ENCODE measurements around the gene NINJ2. TPM values are rescaled to one million over a fixed set of nuclear protein-coding genes. Genes with fewer than 3 reads are reported as not detected.

Gene NINJ2
- polyA plus RNA-seq, 2 of the 4 experiments (the other 2 are of a cell fraction), result 0.76 to 1.2 TPM

- no peaks in the 10 kb centered on the region for H3K9me3 ChIP-seq
- CTCF ChIA-PET, result interaction anchor here (0.7 to 2.1 kb wide), 4 partner anchors 9 to 448 kb away, joined by 3 to 6 read pairs (median 4); no protein-coding TSS in a partner anchor
- ATAC-seq (no peak), DNase-seq (ENCODE audit: low read depth in 1 of 2, low spot score in 1 of 2) (no peak), FAIRE-seq (no peak)
- POLR2A ChIA-PET, result no interaction called here
- 93% methylated on average over 8 of the region's 8 CpGs for WGBS (ENCODE audit: missing lambda C conversion rate)
- no peak overlapping the region for H3K4me3 ChIP-seq
- H3K27ac ChIP-seq, result no peak overlapping the region
- H3K4me1 ChIP-seq, result peaks cover 14% of the 10 kb centered on the region
- TF ChIP-seq EP300 (IDR thresholded peaks at IDR 0.05) (no peak), HMGXB4 (CRISPR knock-in tag; IDR thresholded peaks at IDR 0.05; ENCODE audit: borderline replicate concordance) (no peak), E2F6 (IDR thresholded peaks at IDR 0.05; ENCODE audit: borderline replicate concordance, low read depth) (no peak), BHLHE40 (IDR thresholded peaks at IDR 0.05; ENCODE audit: low read depth, low read length) (no peak), USF2 (IDR thresholded peaks at IDR 0.05) (no peak), CBX8 (IDR thresholded peaks at IDR 0.05) (no peak), RCOR1 (IDR thresholded peaks at IDR 0.05; ENCODE audit: low read depth, low read length) (no peak), ZNF302 (CRISPR knock-in tag; IDR thresholded peaks at IDR 0.05) (no peak), HOXA7 (CRISPR knock-in tag; IDR thresholded peaks at IDR 0.05) (no peak), CBX2 (IDR thresholded peaks at IDR 0.05; ENCODE audit: borderline replicate concordance, low read depth) (no peak), HDAC2 (IDR thresholded peaks at IDR 0.05) (no peak), HOXB13 (CRISPR knock-in tag; IDR thresholded peaks at IDR 0.05; ENCODE audit: low read depth) (no peak), KDM1A (IDR thresholded peaks at IDR 0.05; ENCODE audit: low read depth) (no peak), MAFK (IDR thresholded peaks at IDR 0.05; ENCODE audit: partially characterized antibody) (no peak), SMC3 (IDR thresholded peaks at IDR 0.05) (no peak), ATOH8 (CRISPR knock-in tag; IDR thresholded peaks at IDR 0.05; ENCODE audit: low read depth) (no peak), MYC (IDR thresholded peaks at IDR 0.05; ENCODE audit: borderline replicate concordance, low read length) (no peak), GATA3 (IDR thresholded peaks at IDR 0.05; ENCODE audit: borderline replicate concordance) (no peak), RFX5 (IDR thresholded peaks at IDR 0.05) (no peak)
- H3K4me2 ChIP-seq, result no peak overlapping the region
Measured at GRCh38 chr12:669576-669945, 6.3 kb upstream of the NINJ2 start.

GRCh38 chr12:668090-668481 is 4.8 kb upstream of the NINJ2 start:
- no peaks in the 10 kb centered on the region for H3K9me3 ChIP-seq
- ChIA-PET CTCF (interaction anchor here (1.0 to 2.1 kb wide), 5 partner anchors 18 to 98 kb away, joined by 3 to 6 read pairs (median 5); no protein-coding TSS in a partner anchor), POLR2A (no interaction called here)
- DNase-seq (ENCODE audit: low read depth in 1 of 2, low spot score in 1 of 2), result no peak
- no peak overlapping the region for H3K27ac ChIP-seq
- FAIRE-seq, result no peak
- TF ChIP-seq CHD4 (IDR thresholded peaks at IDR 0.05; ENCODE audit: borderline replicate concordance) (no peak), HDAC2 (IDR thresholded peaks at IDR 0.05) (no peak), GATA3 (IDR thresholded peaks at IDR 0.05; ENCODE audit: borderline replicate concordance) (no peak), MAZ (IDR thresholded peaks at IDR 0.05; ENCODE audit: borderline replicate concordance, low read depth, low read length) (no peak)
- no peak overlapping the region for H3K4me2 ChIP-seq
- no peak overlapping the region for H3K4me3 ChIP-seq
- H3K4me1 ChIP-seq, result peaks cover 14% of the 10 kb centered on the region
- WGBS (ENCODE audit: missing lambda C conversion rate), result 95% methylated on average over 1 of the region's 1 CpG
- ATAC-seq, result no peak

All from A549 (cell line).